ENCODE data around the gene ASIP. TPM values are rescaled to one million over a fixed set of nuclear protein-coding genes. Genes with fewer than 3 reads are reported as not detected.
"Not testable (repeated sequence)": the region's sequence is repeated elsewhere in the genome, so short reads cannot be mapped to it uniquely, and the experiment has no call there.

The ASIP gene
- total and polyA plus RNA-seq, 2 of the 13 experiments (the other 11 are each of a cell fraction or from before 2014, with no cell fraction given) = not detected

GRCh38 chr20:34242015-34242414, 792 bp downstream of the ASIP start:
- POLR2A ChIA-PET; H2AFZ ChIP-seq (ENCODE audit: low read length); H3K9me3 ChIP-seq (ENCODE audit: low read length); ATAC-seq; BruUV-seq (replicated peaks); H3K27ac ChIP-seq (ENCODE audit: extremely low read length, insufficient read depth, low read length); H3K4me2 ChIP-seq (ENCODE audit: low read depth, low read length); H4K20me1 ChIP-seq (ENCODE audit: insufficient read depth, low read length); H3K36me3 ChIP-seq (replicated peaks in 1 of 2; ENCODE audit: control insufficient read depth in 1 of 2, insufficient read depth in 2 of 2, low read length in 2 of 2); FAIRE-seq; intact Hi-C loops (cut with micrococcal nuclease; ENCODE audit: unreplicated experiment); H3K9ac ChIP-seq (ENCODE audit: insufficient read depth, low read depth, low read length); H3K79me2 ChIP-seq (ENCODE audit: insufficient read depth, low read length); CTCF ChIA-PET (ENCODE audit: low intra/inter-chr PET ratio, low total read pairs); DNase-seq (ENCODE audit: low spot score); H3K4me3 ChIP-seq (replicated peaks in 1 of 3; ENCODE audit: insufficient read depth in 1 of 3, low read depth in 2 of 3, low read length in 3 of 3); H3K4me1 ChIP-seq (ENCODE audit: insufficient read depth, low read length); in situ Hi-C loops (cut with HindIII; ENCODE audit: extremely low pct_ligation_motif_present, low pct_unique_long_range_greater_than_20kb): not testable (repeated sequence)
- 50% methylated on average over 4 of the region's 4 CpGs for WGBS (ENCODE audit: low lambda C conversion rate)
- H3K27me3 ChIP-seq (ENCODE audit: control insufficient read depth in 1 of 2, insufficient read depth in 2 of 2, low read length in 2 of 2) = peaks cover 0 to 12% of the 10 kb centered on the region in 2 experiments; a peak in 1 of 5 replicates

DNA sequence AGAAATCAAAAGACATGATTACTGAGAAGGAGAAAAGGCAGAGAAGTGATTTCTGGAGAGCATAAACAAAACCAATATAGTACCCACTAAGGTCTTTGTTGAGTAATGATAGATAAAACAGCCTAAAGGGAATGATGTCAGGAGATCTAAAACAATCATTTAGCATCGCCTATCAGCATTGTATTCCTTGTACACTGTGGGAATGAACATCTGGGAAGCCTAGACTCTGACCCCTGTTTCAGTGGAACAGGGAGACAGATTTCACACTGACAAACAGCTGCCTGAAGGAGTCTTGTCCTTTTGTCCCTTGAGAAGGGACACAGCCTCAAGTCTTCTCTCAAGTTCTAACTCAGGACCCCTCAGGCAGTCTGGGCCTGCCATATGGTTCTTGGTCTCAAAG, 1.7 kb downstream of the ASIP start:
- no peaks in the 10 kb centered on the region for H3K36me3 ChIP-seq (replicated peaks in 1 of 2; ENCODE audit: control insufficient read depth in 1 of 2, insufficient read depth in 2 of 2, low read length in 2 of 2)
- no peaks in the 10 kb centered on the region for H4K20me1 ChIP-seq (ENCODE audit: insufficient read depth, low read length)
- DNase-seq (ENCODE audit: low spot score) = no peak
- in situ Hi-C loops (cut with HindIII; ENCODE audit: extremely low pct_ligation_motif_present, low pct_unique_long_range_greater_than_20kb) (no loop called here), intact Hi-C loops (cut with micrococcal nuclease; ENCODE audit: unreplicated experiment) (no loop called here)
- H3K27me3 ChIP-seq (ENCODE audit: control insufficient read depth in 1 of 2, insufficient read depth in 2 of 2, low read length in 2 of 2) = peaks cover 0 to 12% of the 10 kb centered on the region in 2 experiments; a peak in 1 of 5 replicates
- FAIRE-seq = no peak
- BruUV-seq (replicated peaks) = no TSS peak
- POLR2A ChIA-PET = no interaction called here
- ATAC-seq = no peak
- WGBS (ENCODE audit: low lambda C conversion rate) = 39% methylated on average over 1 of the region's 1 CpG
- CTCF ChIA-PET (ENCODE audit: low intra/inter-chr PET ratio, low total read pairs) = no interaction called here
- no peak for TF ChIP-seq ZC3H13 (CRISPR knock-in tag; IDR thresholded peaks at IDR 0.05)
- TF ChIP-seq MED1 (CRISPR knock-in tag; IDR thresholded peaks at IDR 0.05) = no peak
- no peak for TF ChIP-seq KLF13 (CRISPR knock-in tag; IDR thresholded peaks at IDR 0.05)
- TF ChIP-seq ZNF326 (CRISPR knock-in tag; IDR thresholded peaks at IDR 0.05; ENCODE audit: borderline replicate concordance) = no peak
- no peak for TF ChIP-seq FOXA1 (IDR thresholded peaks at IDR 0.05)
- no peak for TF ChIP-seq FOXA1 (CRISPR knock-in tag; IDR thresholded peaks at IDR 0.05)
- TF ChIP-seq POGZ (CRISPR knock-in tag; IDR thresholded peaks at IDR 0.05) = no peak
- TF ChIP-seq ERF (CRISPR knock-in tag; IDR thresholded peaks at IDR 0.05) = no peak
- TF ChIP-seq CEBPB (IDR thresholded peaks at IDR 0.05; ENCODE audit: borderline replicate concordance, low read depth, low read length) = no peak
- H3K27ac ChIP-seq (ENCODE audit: extremely low read length, insufficient read depth, low read length) = no peak overlapping the region
- no peak overlapping the region for H3K9ac ChIP-seq (ENCODE audit: insufficient read depth, low read depth, low read length)
- no peaks in the 10 kb centered on the region for H3K79me2 ChIP-seq (ENCODE audit: insufficient read depth, low read length)
- H3K9me3 ChIP-seq (ENCODE audit: low read length) = no peaks in the 10 kb centered on the region
- no peak overlapping the region for H3K4me3 ChIP-seq (replicated peaks in 1 of 3; ENCODE audit: insufficient read depth in 1 of 3, low read depth in 2 of 3, low read length in 3 of 3)
- H3K4me1 ChIP-seq (ENCODE audit: insufficient read depth, low read length) = no peaks in the 10 kb centered on the region
- H3K4me2 ChIP-seq (ENCODE audit: low read depth, low read length) = no peak overlapping the region
- no peak overlapping the region for H2AFZ ChIP-seq (ENCODE audit: low read length)

Measured in HepG2 (cell line).